Fibroblast of lung (primary cell): ENCODE measurements around the gene JDP2. TPM values are rescaled to one million over a fixed set of nuclear protein-coding genes. Genes with fewer than 3 reads are reported as not detected.

Source experiments
- DNase-seq, 2 donors: peaks; one replicate each; pipeline versions ENCODE4 v3.0.0 to v3.0.0-alpha.2; 2010; ENCODE audit warnings: low read depth in 2 of 2
- H2AFZ ChIP-seq: 2 replicates; pipeline ENCODE4 v1.5.1; 2012; ENCODE audit warnings: low read length, control low read depth, inconsistent platforms
- H3K27ac ChIP-seq: 2 replicates; pipeline ENCODE4 v1.5.1; 2011; ENCODE audit warnings: low read length, control low read depth; ENCODE audit not compliant: insufficient read depth
- H3K27me3 ChIP-seq: 2 replicates; pipeline ENCODE4 v1.5.1; 2011; ENCODE audit warnings: mild to moderate bottlenecking, low read length; ENCODE audit not compliant: control insufficient read depth, insufficient read depth
- H3K36me3 ChIP-seq: 2 replicates; pipeline ENCODE4 v1.5.1; 2011; ENCODE audit warnings: low read length; ENCODE audit not compliant: control insufficient read depth, insufficient read depth
- H3K4me1 ChIP-seq: 2 replicates; pipeline ENCODE4 v1.5.1; 2011; ENCODE audit warnings: low read length; ENCODE audit not compliant: control insufficient read depth, insufficient read depth; ENCODE audit errors: extremely low read depth
- H3K4me2 ChIP-seq: 2 replicates; pipeline ENCODE4 v1.5.1; 2011; ENCODE audit warnings: low read length, control low read depth; ENCODE audit not compliant: insufficient read depth; ENCODE audit errors: extremely low read depth
- H3K4me3 ChIP-seq, 4 experiments: fragments of 200-600 bp in 1 of 4; sonication (generic) in 1 of 4; replicated peaks in 1 of 4; 2 replicates each; pipeline ENCODE4 v1.5.1; 2011 to 2016; ENCODE audit warnings: low read length in 4 of 4, low read depth in 3 of 4, mild to moderate bottlenecking in 3 of 4, control low read depth in 2 of 4, inconsistent platforms in 1 of 4, mixed read lengths in 1 of 4; ENCODE audit not compliant: insufficient read depth in 1 of 4; ENCODE audit errors: control extremely low read depth in 1 of 4
- H3K79me2 ChIP-seq: 2 replicates; pipeline ENCODE4 v1.5.1; 2012; ENCODE audit warnings: mild to moderate bottlenecking, low read length, inconsistent platforms; ENCODE audit not compliant: control insufficient read depth, insufficient read depth
- H3K9ac ChIP-seq: 2 replicates; pipeline ENCODE4 v1.5.1; 2011; ENCODE audit warnings: mild to moderate bottlenecking, low read length, control low read depth; ENCODE audit not compliant: insufficient read depth
- H3K9me3 ChIP-seq: 2 replicates; pipeline ENCODE4 v1.5.1; 2012; ENCODE audit warnings: low read depth, low read length; ENCODE audit not compliant: control insufficient read depth, insufficient read depth
- H4K20me1 ChIP-seq: 2 replicates; pipeline ENCODE4 v1.5.1; 2011; ENCODE audit warnings: low read length; ENCODE audit not compliant: control insufficient read depth, insufficient read depth; ENCODE audit errors: extremely low read depth
- EZH2 ChIP-seq: IDR thresholded peaks from 2 replicates; pipeline ENCODE4 v1.5.1; 2012; ENCODE audit warnings: low read length, control low read depth, mild to moderate bottlenecking; ENCODE audit errors: missing control alignments
- polyA plus RNA-seq, 2 donors: library from polyadenylated mRNA; depleted of rRNA in 1 of 2; stranded (reverse) in 1 of 2; unstranded in 1 of 2; fragments of >200 nt; gene quantifications; 2 replicates each; pipeline ENCODE4 v1.2.1, GENCODE V29; 2011 to 2012; ENCODE audit warnings: missing spikeins in 1 of 2
- total RNA-seq: library from RNA; depleted of rRNA; stranded (reverse); fragments of >200 nt; gene quantifications from 2 replicates; pipeline ENCODE4 v1.2.1, GENCODE V29; 2014
- TF ChIP-seq, protein P1 (sequence below), 2 donors: IDR thresholded peaks in 1 of 2; conservative IDR thresholded peaks in 1 of 2; 1 replicate in 1 of 2; 2 replicates in 1 of 2; pipeline ENCODE4 v1.5.1; 2011 to 2012; ENCODE audit warnings: low read length in 2 of 2, control low read depth in 1 of 2, inconsistent platforms in 1 of 2, low read depth in 1 of 2, mild to moderate bottlenecking in 1 of 2

JDP2 gene
- total and polyA plus RNA-seq, 2 donors (not counting 1 experiment from before 2014, with no cell fraction given) = 40.8 to 95.3 TPM

GRCh38 chr14:75514673-75515628 lies 87.1 kb downstream of the JDP2 start:
- H3K9ac ChIP-seq = no peak overlapping the region
- peak overlapping the region; percentile 55 for H2AFZ ChIP-seq
- peaks cover 2% of the 10 kb centered on the region for H3K27me3 ChIP-seq
- H3K4me2 ChIP-seq = peak overlapping the region; percentile 79
- H3K4me1 ChIP-seq = no peaks in the 10 kb centered on the region
- no peaks in the 10 kb centered on the region for H4K20me1 ChIP-seq
- no peak overlapping the region for H3K27ac ChIP-seq
- TF ChIP-seq, protein P1, sequence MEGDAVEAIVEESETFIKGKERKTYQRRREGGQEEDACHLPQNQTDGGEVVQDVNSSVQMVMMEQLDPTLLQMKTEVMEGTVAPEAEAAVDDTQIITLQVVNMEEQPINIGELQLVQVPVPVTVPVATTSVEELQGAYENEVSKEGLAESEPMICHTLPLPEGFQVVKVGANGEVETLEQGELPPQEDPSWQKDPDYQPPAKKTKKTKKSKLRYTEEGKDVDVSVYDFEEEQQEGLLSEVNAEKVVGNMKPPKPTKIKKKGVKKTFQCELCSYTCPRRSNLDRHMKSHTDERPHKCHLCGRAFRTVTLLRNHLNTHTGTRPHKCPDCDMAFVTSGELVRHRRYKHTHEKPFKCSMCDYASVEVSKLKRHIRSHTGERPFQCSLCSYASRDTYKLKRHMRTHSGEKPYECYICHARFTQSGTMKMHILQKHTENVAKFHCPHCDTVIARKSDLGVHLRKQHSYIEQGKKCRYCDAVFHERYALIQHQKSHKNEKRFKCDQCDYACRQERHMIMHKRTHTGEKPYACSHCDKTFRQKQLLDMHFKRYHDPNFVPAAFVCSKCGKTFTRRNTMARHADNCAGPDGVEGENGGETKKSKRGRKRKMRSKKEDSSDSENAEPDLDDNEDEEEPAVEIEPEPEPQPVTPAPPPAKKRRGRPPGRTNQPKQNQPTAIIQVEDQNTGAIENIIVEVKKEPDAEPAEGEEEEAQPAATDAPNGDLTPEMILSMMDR (conservative IDR thresholded peaks at IDR 0.05 in 1 of 2, IDR thresholded peaks at IDR 0.05 in 1 of 2; ENCODE audit: low read depth in 1 of 2, low read length in 2 of 2) = peak in 1 of 2 donors; percentile 10
- no peak for TF ChIP-seq EZH2
- peak; percentile 9 to 41 for DNase-seq
- no peaks in the 10 kb centered on the region for H3K9me3 ChIP-seq
- H3K36me3 ChIP-seq = no peaks in the 10 kb centered on the region
- H3K4me3 ChIP-seq = peak overlapping the region; percentile 37 to 60 (median 40)
- H3K79me2 ChIP-seq = no peaks in the 10 kb centered on the region

DNA sequence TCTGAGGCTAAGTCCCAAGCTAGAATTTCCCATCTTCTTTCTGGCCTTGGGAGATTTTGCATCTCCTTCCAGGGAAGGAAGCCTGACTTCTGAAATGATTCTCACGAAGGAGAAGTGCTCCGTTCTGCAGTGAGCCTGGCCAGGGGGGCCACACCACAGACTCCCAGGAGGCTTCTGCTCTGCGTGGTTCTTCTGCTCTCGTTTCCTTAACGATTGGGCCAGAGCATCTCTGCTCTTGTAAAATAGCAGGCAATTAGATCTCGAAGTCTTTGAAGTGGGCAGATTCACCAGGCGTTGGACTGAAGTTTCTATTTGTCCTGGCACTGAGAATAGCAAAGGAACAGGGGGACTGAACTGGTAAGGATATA lies 87.8 kb downstream of the JDP2 start:
- no peak for DNase-seq
- Histone ChIP-seq H3K27ac (no peak overlapping the region), H3K27me3 (peaks cover 2% of the 10 kb centered on the region), H2AFZ (no peak overlapping the region), H3K36me3 (no peaks in the 10 kb centered on the region), H3K4me1 (no peaks in the 10 kb centered on the region), H3K9ac (no peak overlapping the region), H3K79me2 (no peaks in the 10 kb centered on the region), H3K9me3 (no peaks in the 10 kb centered on the region), H3K4me2 (peak overlapping the region; percentile 79), H3K4me3 (peak overlapping the region in 1 of 4 experiments; percentile 60), H4K20me1 (no peaks in the 10 kb centered on the region)
- TF ChIP-seq, protein P1 (conservative IDR thresholded peaks at IDR 0.05 in 1 of 2, IDR thresholded peaks at IDR 0.05 in 1 of 2; ENCODE audit: low read depth in 1 of 2, low read length in 2 of 2) = peak in 1 of 2 donors; percentile 0
- TF ChIP-seq EZH2 = no peak

- no peak overlapping the region for H3K27ac ChIP-seq
- no peaks in the 10 kb centered on the region for H3K4me1 ChIP-seq
- no peak overlapping the region for H2AFZ ChIP-seq
- no peaks in the 10 kb centered on the region for H3K79me2 ChIP-seq
- H3K27me3 ChIP-seq = peaks cover 2% of the 10 kb centered on the region
- H3K4me3 ChIP-seq = no peak overlapping the region
- no peak for TF ChIP-seq EZH2
- TF ChIP-seq, protein P1 (conservative IDR thresholded peaks at IDR 0.05 in 1 of 2, IDR thresholded peaks at IDR 0.05 in 1 of 2; ENCODE audit: low read depth in 1 of 2, low read length in 2 of 2) = peak in 1 of 2 donors; percentile 43
- H3K4me2 ChIP-seq = no peak overlapping the region
- DNase-seq = peak in 1 of 2 donors; percentile 27
- no peaks in the 10 kb centered on the region for H3K9me3 ChIP-seq
- no peak overlapping the region for H3K9ac ChIP-seq
- H4K20me1 ChIP-seq = no peaks in the 10 kb centered on the region
- no peaks in the 10 kb centered on the region for H3K36me3 ChIP-seq
These were observed 90.8 kb downstream of the JDP2 start for GRCh38 chr14:75518625-75519024.
